ENCODE measurements around the gene PDZD7. TPM values are rescaled to one million over a fixed set of nuclear protein-coding genes. Genes with fewer than 3 reads are reported as not detected.

PDZD7 gene
- total and polyA plus RNA-seq, 5 donors, result 0.33 to 0.94 (median 0.76) TPM

DNA sequence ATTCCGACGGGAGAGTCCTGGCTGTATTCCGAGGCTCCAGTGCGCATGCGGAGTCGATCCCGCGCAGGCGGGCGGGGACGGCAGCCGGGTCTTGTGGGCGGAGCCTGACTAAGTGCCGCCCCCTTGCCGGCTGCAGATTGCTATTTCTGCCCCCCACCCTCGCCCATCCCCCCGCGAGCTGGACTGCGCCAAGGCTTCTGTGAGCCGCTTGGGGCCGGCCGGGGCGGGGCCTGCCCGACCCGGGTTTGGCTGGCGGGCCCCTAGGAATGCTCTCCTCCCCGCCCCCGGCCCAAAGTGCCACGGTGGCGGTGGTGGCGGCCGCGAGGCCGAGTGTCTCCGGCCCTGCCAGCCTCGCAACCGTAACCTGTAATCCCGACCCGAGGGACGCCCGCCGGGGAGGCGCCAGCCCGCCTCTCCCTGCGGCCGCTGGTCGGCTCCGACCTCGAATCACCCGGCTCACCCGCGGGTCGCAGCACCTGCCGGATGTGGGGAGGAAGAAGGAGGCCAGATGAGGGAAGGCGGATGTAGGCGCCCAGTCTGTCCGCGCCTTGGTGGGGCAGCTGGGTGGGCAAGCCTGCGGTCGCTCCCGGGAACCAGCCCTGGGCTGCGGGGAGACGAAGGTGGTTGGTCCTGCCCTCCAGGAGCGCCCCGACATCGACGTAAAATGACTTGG is 30.2 kb upstream of the PDZD7 start:
- ATAC-seq, result peak; percentile 92 to 93
- H3K27ac ChIP-seq (ENCODE audit: low read length), result peak overlapping the region; percentile 99
- under 1% methylated on average over 67 of the region's 67 CpGs for WGBS
- intact Hi-C loops (cut with DNase I), result no loop called here
- no peaks in the 10 kb centered on the region for H3K9me3 ChIP-seq (ENCODE audit: control insufficient read depth, low read length)
- H3K4me1 ChIP-seq (ENCODE audit: control insufficient read depth, insufficient read depth, low read length), result peaks cover 14% of the 10 kb centered on the region
- peak overlapping the region; percentile 73 for H3K4me3 ChIP-seq (ENCODE audit: low read length)
- H3K27me3 ChIP-seq (ENCODE audit: control insufficient read depth, insufficient read depth), result no peaks in the 10 kb centered on the region
- peak; percentile 98 to 99 (median 99) for DNase-seq

DNA sequence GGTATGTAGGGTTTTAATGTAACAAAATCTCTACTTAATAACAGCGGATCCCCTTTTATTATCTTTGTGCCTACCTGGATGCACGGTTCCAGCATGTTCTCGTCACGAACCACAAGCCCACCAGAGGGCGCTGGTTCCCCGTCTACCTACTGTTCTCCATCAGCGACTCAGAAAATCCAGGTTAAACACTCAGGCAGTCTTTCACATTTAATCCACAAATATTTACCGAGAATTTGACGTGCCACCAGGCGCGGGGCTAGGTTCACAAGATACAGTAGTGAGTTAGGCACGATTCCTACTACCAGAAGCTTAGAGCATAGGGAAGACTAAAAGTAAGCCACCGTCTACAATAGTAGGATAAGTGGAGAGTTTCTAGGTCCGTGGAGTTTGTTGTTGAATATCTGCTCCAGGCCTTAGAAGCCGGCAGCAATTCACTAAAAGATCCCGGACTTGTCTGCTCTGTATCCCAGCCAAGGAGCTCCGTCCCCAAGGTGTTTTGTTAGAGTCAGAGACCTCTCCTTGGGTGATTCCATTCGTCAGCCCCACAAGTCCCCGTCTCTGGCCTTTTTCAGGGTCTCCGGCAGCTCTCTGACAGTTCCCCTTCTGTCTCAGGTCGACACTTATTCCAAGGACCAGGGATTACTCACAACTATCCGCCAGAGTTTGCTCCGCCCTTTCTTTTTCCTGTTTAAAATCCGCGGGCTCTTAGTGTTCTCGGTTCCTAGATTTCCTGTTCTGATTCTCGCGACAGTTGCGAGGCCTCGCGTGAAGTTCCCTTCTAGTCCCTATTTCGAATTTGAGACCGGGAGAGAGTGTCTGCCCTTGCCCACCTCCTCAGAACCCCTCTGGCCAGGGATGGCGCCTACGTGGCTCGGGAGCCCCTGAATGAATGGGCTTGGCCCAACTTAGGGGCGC is 29.4 kb upstream of the PDZD7 start:
- peak; percentile 59 to 72 for ATAC-seq
- Histone ChIP-seq H3K4me3 (ENCODE audit: low read length) (peak overlapping the region; percentile 73), H3K27me3 (ENCODE audit: control insufficient read depth, insufficient read depth) (no peaks in the 10 kb centered on the region), H3K27ac (ENCODE audit: low read length) (peak overlapping the region; percentile 99), H3K4me1 (ENCODE audit: control insufficient read depth, insufficient read depth, low read length) (peaks cover 8% of the 10 kb centered on the region), H3K9me3 (ENCODE audit: control insufficient read depth, low read length) (no peaks in the 10 kb centered on the region)
- DNase-seq, result peak; percentile 94 to 98 (median 96)
- intact Hi-C loops (cut with DNase I), result no loop called here
- under 1% methylated on average over 37 of the region's 37 CpGs for WGBS

DNA sequence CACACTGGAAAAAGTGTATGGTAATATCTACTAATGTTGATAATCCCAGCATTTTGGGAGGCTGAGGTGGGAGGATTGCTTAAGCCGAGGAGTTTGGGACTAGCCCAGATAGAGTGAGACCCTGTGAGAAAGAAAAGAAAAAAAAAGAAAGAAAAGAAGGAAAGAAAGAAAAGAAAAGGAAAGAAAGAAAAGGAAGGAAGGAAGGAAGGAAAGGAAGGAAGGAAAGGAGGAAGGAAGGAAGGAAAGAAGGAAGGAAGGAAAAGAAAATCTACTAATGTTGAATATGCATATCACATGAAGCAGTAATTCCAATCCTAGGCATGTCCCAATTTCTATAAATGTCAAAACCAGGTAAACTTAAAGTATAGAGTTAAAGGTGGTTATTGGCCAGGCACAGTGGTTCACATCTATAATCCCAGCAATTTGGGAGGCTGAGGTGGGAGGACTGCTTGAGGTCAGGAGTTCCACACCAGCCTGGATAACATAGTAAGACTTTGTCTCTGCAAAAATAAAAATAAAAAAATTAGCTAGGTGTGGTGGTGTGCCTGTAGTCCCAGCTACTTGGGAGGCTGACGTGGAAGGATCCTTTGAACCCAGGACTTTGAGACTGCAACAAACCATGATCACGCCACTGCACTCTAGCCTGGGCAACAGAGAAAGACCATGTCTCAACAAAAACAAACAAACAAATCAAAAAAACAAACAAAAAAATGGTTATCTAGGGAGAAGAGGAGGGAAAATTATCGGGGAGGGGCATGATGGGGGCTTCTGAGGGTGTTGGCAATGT is 25.6 kb upstream of the PDZD7 start:
- Histone ChIP-seq H3K9me3 (ENCODE audit: control insufficient read depth, low read length) (no peaks in the 10 kb centered on the region), H3K4me3 (ENCODE audit: low read length) (no peak overlapping the region), H3K27me3 (ENCODE audit: control insufficient read depth, insufficient read depth) (no peaks in the 10 kb centered on the region), H3K4me1 (ENCODE audit: control insufficient read depth, insufficient read depth, low read length) (no peaks in the 10 kb centered on the region), H3K27ac (ENCODE audit: low read length) (no peak overlapping the region)
- intact Hi-C loops (cut with DNase I), result no loop called here
- DNase-seq, result no peak
- no peak for ATAC-seq
- WGBS, result 95% methylated on average over 4 of the region's 4 CpGs

DNA sequence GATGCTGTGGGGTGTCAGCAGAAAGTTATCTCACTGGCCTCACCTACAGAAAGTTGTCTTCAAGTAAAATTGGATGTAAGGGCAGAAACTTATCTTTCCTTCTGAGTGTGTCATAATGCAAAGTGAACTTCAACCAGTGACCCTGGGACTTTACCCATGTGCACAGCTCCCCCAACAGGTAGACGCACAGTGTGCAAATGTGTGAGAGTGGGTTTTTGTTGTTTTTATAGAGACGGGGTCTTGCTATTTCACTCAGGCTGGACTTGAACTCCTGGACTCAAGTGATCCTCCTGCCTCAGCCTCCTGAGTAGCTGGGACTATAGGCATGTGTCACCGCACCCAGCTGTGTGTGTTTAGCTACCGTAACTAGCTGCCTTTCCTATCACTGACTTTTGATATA is 24.5 kb upstream of the PDZD7 start:
- intact Hi-C loops (cut with DNase I), result no loop called here
- no peak for ATAC-seq
- DNase-seq, result no peak
- Histone ChIP-seq H3K27ac (ENCODE audit: low read length) (no peak overlapping the region), H3K4me3 (ENCODE audit: low read length) (no peak overlapping the region), H3K4me1 (ENCODE audit: control insufficient read depth, insufficient read depth, low read length) (no peaks in the 10 kb centered on the region), H3K27me3 (ENCODE audit: control insufficient read depth, insufficient read depth) (no peaks in the 10 kb centered on the region), H3K9me3 (ENCODE audit: control insufficient read depth, low read length) (no peaks in the 10 kb centered on the region)
- whole genome bisulfite sequencing, result 79% methylated on average over 4 of the region's 4 CpGs

DNA sequence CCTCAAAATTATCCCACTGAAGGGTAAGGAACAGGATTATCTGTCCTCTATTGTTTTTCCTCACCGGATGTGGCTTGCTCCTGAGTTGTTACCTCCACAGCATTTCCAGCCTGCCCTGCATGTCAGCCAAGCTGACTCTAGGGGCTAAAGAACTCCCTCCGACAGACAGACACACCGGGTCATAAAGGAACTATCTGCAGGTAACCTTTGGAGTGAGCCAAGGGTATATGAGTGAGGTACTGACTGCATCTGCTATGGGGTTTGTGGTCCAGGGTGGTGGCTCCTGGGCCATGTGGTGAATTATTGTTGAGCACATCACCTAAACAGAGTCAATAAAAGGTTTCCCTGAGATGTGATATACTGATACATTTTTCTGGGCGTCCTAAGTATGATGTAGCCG is 23.9 kb upstream of the PDZD7 start:
- no peaks in the 10 kb centered on the region for H3K9me3 ChIP-seq (ENCODE audit: control insufficient read depth, low read length)
- ATAC-seq, result no peak
- intact Hi-C loops (cut with DNase I), result no loop called here
- no peak overlapping the region for H3K4me3 ChIP-seq (ENCODE audit: low read length)
- no peaks in the 10 kb centered on the region for H3K27me3 ChIP-seq (ENCODE audit: control insufficient read depth, insufficient read depth)
- no peak overlapping the region for H3K27ac ChIP-seq (ENCODE audit: low read length)
- no peaks in the 10 kb centered on the region for H3K4me1 ChIP-seq (ENCODE audit: control insufficient read depth, insufficient read depth, low read length)
- WGBS, result 87% methylated on average over 5 of the region's 5 CpGs
- no peak for DNase-seq

DNA sequence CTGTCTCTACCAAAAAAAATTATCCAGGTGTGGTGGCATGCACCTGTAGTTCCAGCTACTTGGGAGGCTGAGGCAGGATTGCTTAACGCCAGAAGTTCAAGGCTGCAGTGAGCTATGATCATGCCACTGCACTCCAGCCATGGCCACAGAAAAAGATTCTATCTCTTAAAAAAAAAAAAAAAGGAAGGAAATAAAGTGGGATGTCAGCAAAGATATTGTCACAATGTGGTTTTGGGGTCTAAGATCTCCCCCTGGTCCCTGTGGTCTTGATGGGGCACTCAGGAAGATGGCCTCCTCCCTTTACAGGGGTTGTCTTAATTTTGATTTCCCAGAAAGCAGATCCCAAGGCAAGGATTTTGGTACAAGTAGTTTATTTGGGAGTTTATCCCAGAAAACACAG is 23.4 kb upstream of the PDZD7 start:
- DNase-seq (no peak), ATAC-seq (no peak)

DNA sequence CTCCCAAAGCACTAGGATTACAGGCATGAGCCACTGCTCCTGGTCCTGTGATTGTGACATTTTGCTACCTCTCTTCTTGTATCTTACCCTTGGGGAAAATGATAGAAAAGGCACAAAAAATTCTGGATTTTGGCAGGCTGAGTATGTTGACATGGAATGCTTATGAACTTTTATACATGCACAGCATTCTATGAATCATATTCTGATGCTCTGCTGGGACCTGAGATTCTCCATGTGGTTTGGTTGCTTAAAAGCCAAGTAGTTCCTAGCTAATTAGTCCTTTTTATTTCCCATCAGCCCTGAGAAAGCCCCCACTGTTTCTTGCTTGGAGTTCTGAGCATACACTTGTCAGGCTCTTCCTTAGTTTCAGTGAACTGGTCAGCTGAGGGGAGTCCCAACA is 22.6 kb upstream of the PDZD7 start:
- H3K27ac ChIP-seq (ENCODE audit: low read length), result no peak overlapping the region
- no peak overlapping the region for H3K4me3 ChIP-seq (ENCODE audit: low read length)
- no peaks in the 10 kb centered on the region for H3K4me1 ChIP-seq (ENCODE audit: control insufficient read depth, insufficient read depth, low read length)
- no peaks in the 10 kb centered on the region for H3K27me3 ChIP-seq (ENCODE audit: control insufficient read depth, insufficient read depth)
- ATAC-seq (no peak), DNase-seq (no peak)
- no peaks in the 10 kb centered on the region for H3K9me3 ChIP-seq (ENCODE audit: control insufficient read depth, low read length)
- intact Hi-C loops (cut with DNase I), result no loop called here

More for the DNA sequence above, 23.4 kb upstream of the PDZD7 start:
- no peak overlapping the region for H3K27ac ChIP-seq (ENCODE audit: low read length)
- 85% methylated on average over 1 of the region's 1 CpG for WGBS
- no peaks in the 10 kb centered on the region for H3K9me3 ChIP-seq (ENCODE audit: control insufficient read depth, low read length)
- H3K27me3 ChIP-seq (ENCODE audit: control insufficient read depth, insufficient read depth), result no peaks in the 10 kb centered on the region
- intact Hi-C loops (cut with DNase I), result no loop called here
- H3K4me1 ChIP-seq (ENCODE audit: control insufficient read depth, insufficient read depth, low read length), result no peaks in the 10 kb centered on the region
- H3K4me3 ChIP-seq (ENCODE audit: low read length), result no peak overlapping the region

DNA sequence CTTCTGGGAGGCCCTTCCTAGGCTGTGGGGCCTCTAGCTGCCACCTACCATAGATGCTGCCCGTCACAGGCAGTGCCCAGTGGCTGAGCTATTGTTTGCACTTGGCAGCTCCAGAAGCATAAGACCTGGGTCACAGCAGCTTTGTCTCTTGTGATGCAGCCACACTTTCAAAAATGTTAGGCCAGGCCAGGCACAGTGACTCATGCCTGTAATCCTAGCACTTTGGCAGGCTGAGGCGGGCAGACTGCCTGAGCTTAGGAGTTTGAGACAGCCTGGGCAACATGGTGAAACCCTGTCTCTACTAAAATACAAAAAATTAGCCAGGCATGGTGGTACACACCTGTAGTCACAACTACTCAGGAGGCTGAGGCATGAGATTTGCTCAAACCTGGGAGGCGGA is 21.4 kb upstream of the PDZD7 start:
- DNase-seq (no peak), ATAC-seq (no peak)
- intact Hi-C loops (cut with DNase I), result no loop called here
- no peaks in the 10 kb centered on the region for H3K9me3 ChIP-seq (ENCODE audit: control insufficient read depth, low read length)
- no peaks in the 10 kb centered on the region for H3K4me1 ChIP-seq (ENCODE audit: control insufficient read depth, insufficient read depth, low read length)
- no peaks in the 10 kb centered on the region for H3K27me3 ChIP-seq (ENCODE audit: control insufficient read depth, insufficient read depth)
- no peak overlapping the region for H3K4me3 ChIP-seq (ENCODE audit: low read length)
- WGBS, result 88% methylated on average over 3 of the region's 3 CpGs
- no peak overlapping the region for H3K27ac ChIP-seq (ENCODE audit: low read length)

DNA sequence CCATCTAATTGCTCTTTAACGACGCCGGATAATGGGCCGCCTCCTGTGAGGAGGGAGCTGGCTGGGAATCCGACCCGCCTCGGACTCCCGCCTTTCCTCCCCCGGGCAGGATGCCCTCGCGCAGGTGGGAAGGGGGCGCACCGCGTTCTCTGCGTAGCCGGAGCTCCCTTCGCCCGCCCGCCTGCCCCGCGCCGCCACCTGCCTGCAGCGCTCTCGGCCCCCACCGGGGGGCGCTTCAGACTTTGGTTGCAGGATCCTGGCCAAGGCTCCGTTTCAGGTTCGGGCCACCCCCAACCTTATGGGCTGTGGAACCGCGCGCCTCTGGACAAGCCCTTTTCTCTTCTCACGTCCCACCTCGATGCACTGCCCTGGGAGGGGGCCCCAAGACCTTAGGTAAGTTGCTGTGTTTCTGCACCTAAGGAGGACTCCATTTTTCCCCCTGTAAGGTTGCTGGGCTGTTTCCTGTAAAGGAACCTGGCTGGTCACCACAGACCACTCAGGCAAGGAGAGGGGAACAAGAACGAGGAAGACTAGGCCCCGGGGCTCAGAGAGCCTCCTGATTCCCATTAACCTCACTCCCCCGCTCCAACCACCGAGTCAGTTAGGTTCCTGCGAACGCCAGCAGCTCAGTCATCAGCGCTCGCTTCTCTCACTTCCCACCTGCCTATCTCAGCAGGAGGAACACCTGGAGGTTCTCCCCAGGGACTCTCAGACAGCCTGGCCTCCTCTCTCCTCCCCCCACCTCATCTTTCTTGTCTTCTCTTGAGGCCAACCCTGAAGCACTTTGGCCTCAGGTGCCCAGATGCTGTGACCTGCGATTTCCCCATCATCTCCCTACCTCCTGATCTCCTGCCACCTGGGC is 19.5 kb upstream of the PDZD7 start:
- ATAC-seq, result peak; percentile 51 to 67
- intact Hi-C loops (cut with DNase I), result no loop called here
- Histone ChIP-seq H3K4me3 (ENCODE audit: low read length) (no peak overlapping the region), H3K9me3 (ENCODE audit: control insufficient read depth, low read length) (no peaks in the 10 kb centered on the region), H3K4me1 (ENCODE audit: control insufficient read depth, insufficient read depth, low read length) (no peaks in the 10 kb centered on the region), H3K27me3 (ENCODE audit: control insufficient read depth, insufficient read depth) (no peaks in the 10 kb centered on the region), H3K27ac (ENCODE audit: low read length) (no peak overlapping the region)
- DNase-seq, result peak; percentile 48 to 84 (median 81)
- WGBS, result 13% methylated on average over 42 of the region's 42 CpGs

Measured in right cardiac atrium (tissue), 5 donors.